Tibial nerve (tissue), 4 donors: ENCODE data around the gene CDC25B. TPM values are rescaled to one million over a fixed set of nuclear protein-coding genes. Genes with fewer than 3 reads are reported as not detected.

ENCODE experiments used
- DNase-seq, 2 donors: peaks; one replicate each; pipeline ENCODE4 v3.0.0-alpha.2; 2019; ENCODE audit warnings: low spot score in 2 of 2
- H3K27ac ChIP-seq, 4 donors: fragments of 200-600 bp; sonication (generic) in 3 of 4; one replicate each; pipeline ENCODE4 v1.5.1; 2017 to 2019; ENCODE audit warnings: mild to moderate bottlenecking in 1 of 4
- H3K27me3 ChIP-seq, 2 donors: fragments of 200-600 bp; sonication (generic) in 1 of 2; one replicate each; pipeline versions ENCODE4 v1.5.1 to v1.6.0; 2017 to 2019
- H3K36me3 ChIP-seq, 3 donors: fragments of 200-600 bp; sonication (generic); one replicate each; pipeline ENCODE4 v1.5.1; 2018 to 2019
- H3K4me1 ChIP-seq, 4 donors: fragments of 200-600 bp; sonication (generic) in 3 of 4; one replicate each; pipeline ENCODE4 v1.5.1; 2017 to 2019
- H3K4me3 ChIP-seq, 4 donors: fragments of 200-600 bp; sonication (generic) in 3 of 4; one replicate each; pipeline ENCODE4 v1.5.1; 2017 to 2019; ENCODE audit warnings: mild to moderate bottlenecking in 1 of 4, moderate library complexity in 1 of 4
- H3K9me3 ChIP-seq, 4 donors: fragments of 200-600 bp; sonication (generic) in 3 of 4; one replicate each; pipeline ENCODE4 v1.5.1; 2017 to 2019
- CTCF ChIP-seq, 5 experiments: fragments of 200-600 bp in 3 of 5; fragments of 450-650 bp in 2 of 5; sonication (generic) in 3 of 5; IDR thresholded peaks; one replicate each; pipeline ENCODE4 v1.5.1; 2016 to 2019; ENCODE audit warnings: antibody characterized with exemption in 5 of 5, mild to moderate bottlenecking in 3 of 5, moderate library complexity in 2 of 5
- EP300 ChIP-seq, 2 donors: sonication (generic); formaldehyde crosslinking; IDR thresholded peaks; one replicate each; pipeline ENCODE4 v1.6.1; 2017; ENCODE audit warnings: antibody characterized with exemption in 2 of 2, mild to moderate bottlenecking in 1 of 2
- POLR2A ChIP-seq, 2 donors: fragments of 450-650 bp; IDR thresholded peaks; one replicate each; pipeline ENCODE4 v1.6.1; 2017; ENCODE audit warnings: antibody characterized with exemption in 2 of 2, mild to moderate bottlenecking in 2 of 2, moderate library complexity in 2 of 2
- WGBS, 2 donors: methylation state at CpG; one replicate each; pipeline ENCODE4 v1.1.5; 2018; 5-methylcytosine and 5-hydroxymethylcytosine counted together
- total RNA-seq, 4 donors: library from RNA; depleted of rRNA; stranded (reverse); fragments of >200 nt; gene quantifications; one replicate each; pipeline ENCODE4 v1.1.0, GENCODE V29; 2016

Gene CDC25B
- total RNA-seq, 4 donors from 2014 or later = 33.0 to 65.4 (median 43.9) TPM

GRCh38 chr20:3751305-3751674, 44.8 kb upstream of the CDC25B start:
- TF ChIP-seq CTCF (IDR thresholded peaks at IDR 0.05) (no peak), POLR2A (IDR thresholded peaks at IDR 0.05) (no peak), EP300 (IDR thresholded peaks at IDR 0.05) (no peak)
- Histone ChIP-seq H3K27me3 (peaks cover 0 to 8% of the 10 kb centered on the region in 2 donors), H3K36me3 (peaks cover 0 to 59% (median 0%) of the 10 kb centered on the region in 3 donors), H3K9me3 (no peaks in the 10 kb centered on the region), H3K4me3 (peak overlapping the region in 1 of 4 donors; percentile 50), H3K4me1 (peaks cover 0 to 60% (median 11%) of the 10 kb centered on the region in 4 donors), H3K27ac (no peak overlapping the region)
- DNase-seq = no peak
- 64 to 75% methylated on average over 30 of the region's 31 CpGs for WGBS, 2 donors

GRCh38 chr20:3751675-3752385, 44.3 kb upstream of the CDC25B start:
- peaks cover 0 to 56% (median 0%) of the 10 kb centered on the region in 3 donors for H3K36me3 ChIP-seq
- 52 to 62% methylated on average over 53 to 85 of the region's 95 CpGs for WGBS, 2 donors
- H3K4me1 ChIP-seq = peaks cover 0 to 65% (median 14%) of the 10 kb centered on the region in 4 donors
- H3K9me3 ChIP-seq = no peaks in the 10 kb centered on the region
- no peak for DNase-seq
- TF ChIP-seq EP300 (IDR thresholded peaks at IDR 0.05) (no peak), POLR2A (IDR thresholded peaks at IDR 0.05) (no peak), CTCF (IDR thresholded peaks at IDR 0.05) (no peak)
- H3K4me3 ChIP-seq = peak overlapping the region; percentile 8 to 50 (median 36)
- peaks cover 0 to 8% of the 10 kb centered on the region in 2 donors for H3K27me3 ChIP-seq
- peak overlapping the region in 1 of 4 donors; percentile 15 for H3K27ac ChIP-seq

- peaks cover 0 to 54% (median 0%) of the 10 kb centered on the region in 3 donors for H3K36me3 ChIP-seq
- H3K9me3 ChIP-seq = no peaks in the 10 kb centered on the region
- TF ChIP-seq CTCF (IDR thresholded peaks at IDR 0.05) (no peak), POLR2A (IDR thresholded peaks at IDR 0.05) (no peak), EP300 (IDR thresholded peaks at IDR 0.05) (no peak)
- H3K27me3 ChIP-seq = peaks cover 0 to 8% of the 10 kb centered on the region in 2 donors
- 40 to 43% methylated on average over 13 of the region's 13 CpGs for WGBS, 2 donors
- H3K4me3 ChIP-seq = peak overlapping the region in 3 of 4 donors; percentile 33 to 50 (median 40)
- H3K27ac ChIP-seq = peak overlapping the region in 2 of 4 donors; percentile 12 to 15
- no peak for DNase-seq
- peaks cover 0 to 69% (median 16%) of the 10 kb centered on the region in 4 donors for H3K4me1 ChIP-seq
These were observed 43.7 kb upstream of the CDC25B start for GRCh38 chr20:3752386-3752759.

GRCh38 chr20:3753098-3753497, 43.0 kb upstream of the CDC25B start:
- Histone ChIP-seq H3K4me3 (no peak overlapping the region), H3K4me1 (peaks cover 0 to 76% (median 17%) of the 10 kb centered on the region in 4 donors), H3K27me3 (peaks cover 0 to 8% of the 10 kb centered on the region in 2 donors), H3K36me3 (peaks cover 0 to 55% (median 0%) of the 10 kb centered on the region in 3 donors), H3K27ac (peak overlapping the region in 3 of 4 donors; percentile 12 to 84 (median 80)), H3K9me3 (no peaks in the 10 kb centered on the region)
- 42 to 48% methylated on average over 4 of the region's 4 CpGs for WGBS, 2 donors
- TF ChIP-seq POLR2A (IDR thresholded peaks at IDR 0.05) (no peak), CTCF (IDR thresholded peaks at IDR 0.05) (peak; percentile 65 to 83 (median 74)), EP300 (IDR thresholded peaks at IDR 0.05) (peak in 1 of 2 donors; percentile 13)
- peak; percentile 65 to 90 for DNase-seq
